Endothelial cell (in vitro differentiated cells): ENCODE data around the gene DNAH17. TPM values are rescaled to one million over a fixed set of nuclear protein-coding genes. Genes with fewer than 3 reads are reported as not detected.

ENCODE experiments used
- DNase-seq: peaks from one replicate; pipeline ENCODE4 v3.0.0; 2021; ENCODE audit warnings: low spot score
- H3K27ac Mint-ChIP-seq: one replicate; pipeline ENCODE4 v1.8.0; 2021; ENCODE audit warnings: mixed read lengths, inconsistent platforms; ENCODE audit not compliant: unreplicated experiment
- H3K27me3 Mint-ChIP-seq: one replicate; pipeline ENCODE4 v1.8.0; 2021; ENCODE audit warnings: mild to moderate bottlenecking, moderate library complexity, mixed read lengths, inconsistent platforms; ENCODE audit not compliant: unreplicated experiment
- H3K36me3 Mint-ChIP-seq: one replicate; pipeline ENCODE4 v1.8.0; 2021; ENCODE audit warnings: mild to moderate bottlenecking, low read depth, mixed read lengths, inconsistent platforms; ENCODE audit not compliant: unreplicated experiment
- H3K4me1 Mint-ChIP-seq: one replicate; pipeline ENCODE4 v1.8.0; 2021; ENCODE audit warnings: mild to moderate bottlenecking, mixed read lengths, inconsistent platforms; ENCODE audit not compliant: unreplicated experiment
- H3K4me3 Mint-ChIP-seq: one replicate; pipeline ENCODE4 v1.8.0; 2021; ENCODE audit warnings: mild to moderate bottlenecking, mixed read lengths, inconsistent platforms; ENCODE audit not compliant: unreplicated experiment
- H3K9me3 Mint-ChIP-seq: one replicate; pipeline ENCODE4 v1.8.0; 2021; ENCODE audit warnings: mixed read lengths, inconsistent platforms; ENCODE audit not compliant: unreplicated experiment
- total RNA-seq: library from RNA; stranded (reverse); fragmentation: NEBNext Ultra II Directional; extraction: Animal tissue kit (Norgen Biotek cat#: 25700); gene quantifications from one replicate; pipeline ENCODE4 v1.2.1, GENCODE V29; 2021; ENCODE audit not compliant: unreplicated experiment
- TF ChIP-seq, protein P1 (sequence below): fragments of 200-600 bp; sonication (generic); IDR thresholded peaks from one replicate; pipeline ENCODE4 v1.5.0; 2021; ENCODE audit warnings: antibody characterized with exemption; ENCODE audit not compliant: unreplicated experiment

Gene DNAH17
- total RNA-seq, 1 donor from 2014 or later = 1.0 TPM

DNA sequence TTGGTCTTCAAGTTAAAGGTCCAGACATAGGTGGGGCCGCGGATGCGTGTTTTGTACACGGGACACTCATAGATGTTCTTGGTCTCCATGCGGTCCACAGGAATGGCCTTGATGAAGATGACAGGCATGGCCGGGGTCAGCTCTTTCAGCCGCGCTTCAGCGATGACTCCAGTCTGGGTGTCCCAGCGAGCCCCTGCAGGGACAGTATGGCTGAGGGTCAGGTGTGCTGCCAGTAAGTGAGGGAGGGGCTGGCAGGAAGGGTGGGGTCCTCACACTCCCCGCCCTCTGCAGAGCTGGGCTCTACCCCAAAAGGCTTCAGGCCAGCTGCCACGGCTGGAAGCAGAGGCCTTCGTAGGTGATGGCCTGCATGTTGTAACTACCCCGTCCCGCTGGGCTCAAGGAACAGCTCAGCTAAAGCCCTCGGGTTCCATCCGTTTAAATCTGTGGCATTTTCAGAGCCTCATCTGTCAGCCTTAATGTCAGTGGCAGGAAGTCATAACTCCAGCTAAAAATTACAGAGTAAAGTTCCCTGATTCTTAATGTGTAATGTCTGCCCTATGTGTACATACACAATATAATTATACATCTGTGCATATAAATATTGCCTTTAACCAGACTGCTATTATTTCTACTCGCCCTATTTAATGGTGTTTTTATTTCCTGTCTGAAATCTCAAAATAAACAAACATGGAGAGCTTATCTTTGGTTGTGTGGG is 153.1 kb downstream of the DNAH17 start:
- H3K36me3 Mint-ChIP-seq = peaks cover 31% of the 10 kb centered on the region
- peak overlapping the region; percentile 51 for H3K4me3 Mint-ChIP-seq
- TF ChIP-seq, protein P1, sequence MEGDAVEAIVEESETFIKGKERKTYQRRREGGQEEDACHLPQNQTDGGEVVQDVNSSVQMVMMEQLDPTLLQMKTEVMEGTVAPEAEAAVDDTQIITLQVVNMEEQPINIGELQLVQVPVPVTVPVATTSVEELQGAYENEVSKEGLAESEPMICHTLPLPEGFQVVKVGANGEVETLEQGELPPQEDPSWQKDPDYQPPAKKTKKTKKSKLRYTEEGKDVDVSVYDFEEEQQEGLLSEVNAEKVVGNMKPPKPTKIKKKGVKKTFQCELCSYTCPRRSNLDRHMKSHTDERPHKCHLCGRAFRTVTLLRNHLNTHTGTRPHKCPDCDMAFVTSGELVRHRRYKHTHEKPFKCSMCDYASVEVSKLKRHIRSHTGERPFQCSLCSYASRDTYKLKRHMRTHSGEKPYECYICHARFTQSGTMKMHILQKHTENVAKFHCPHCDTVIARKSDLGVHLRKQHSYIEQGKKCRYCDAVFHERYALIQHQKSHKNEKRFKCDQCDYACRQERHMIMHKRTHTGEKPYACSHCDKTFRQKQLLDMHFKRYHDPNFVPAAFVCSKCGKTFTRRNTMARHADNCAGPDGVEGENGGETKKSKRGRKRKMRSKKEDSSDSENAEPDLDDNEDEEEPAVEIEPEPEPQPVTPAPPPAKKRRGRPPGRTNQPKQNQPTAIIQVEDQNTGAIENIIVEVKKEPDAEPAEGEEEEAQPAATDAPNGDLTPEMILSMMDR = no peak
- no peaks in the 10 kb centered on the region for H3K9me3 Mint-ChIP-seq
- H3K27ac Mint-ChIP-seq = no peak overlapping the region
- peaks cover 24% of the 10 kb centered on the region for H3K4me1 Mint-ChIP-seq
- no peak for DNase-seq
- peaks cover 11% of the 10 kb centered on the region for H3K27me3 Mint-ChIP-seq

DNA sequence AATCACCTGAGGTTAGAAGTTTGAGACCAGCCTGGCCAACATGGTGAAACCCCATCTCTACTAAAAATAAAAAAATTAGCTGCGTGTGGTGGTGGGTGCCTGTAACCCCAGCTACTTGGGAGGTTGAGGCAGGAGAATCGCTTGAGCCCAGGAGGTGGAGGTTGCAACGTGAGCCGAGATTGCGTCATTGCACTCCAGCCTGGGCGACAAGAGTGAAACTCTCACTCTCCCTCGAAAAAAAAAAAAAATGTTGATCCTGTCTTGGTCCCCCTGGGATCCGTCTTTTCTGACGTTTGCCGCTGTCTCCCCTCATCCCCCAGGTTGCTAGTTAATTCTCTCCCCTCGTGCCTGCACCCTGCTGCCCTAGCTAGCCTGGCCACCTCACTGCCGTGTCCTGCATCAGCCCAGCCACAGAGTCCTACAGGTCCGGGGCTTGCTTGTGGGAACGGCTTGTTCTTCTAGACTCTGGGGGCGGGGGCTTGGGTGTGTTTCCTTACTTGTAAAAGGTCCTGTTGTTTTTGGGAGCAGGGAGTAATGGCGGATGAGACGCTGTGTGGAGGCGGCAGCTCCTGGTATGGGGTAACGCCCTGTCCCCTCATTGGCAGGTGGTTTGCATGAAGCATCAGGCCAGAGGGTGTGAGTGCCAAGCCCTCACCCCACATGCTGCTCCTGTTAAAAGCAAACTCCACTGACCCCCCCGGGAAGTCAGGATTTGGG is 154.2 kb downstream of the DNAH17 start:
- no peaks in the 10 kb centered on the region for H3K9me3 Mint-ChIP-seq
- DNase-seq = no peak
- H3K27ac Mint-ChIP-seq = no peak overlapping the region
- H3K36me3 Mint-ChIP-seq = peaks cover 28% of the 10 kb centered on the region
- peaks cover 11% of the 10 kb centered on the region for H3K27me3 Mint-ChIP-seq
- H3K4me1 Mint-ChIP-seq = peaks cover 23% of the 10 kb centered on the region
- TF ChIP-seq, protein P1 = no peak
- peak overlapping the region; percentile 37 for H3K4me3 Mint-ChIP-seq

DNA sequence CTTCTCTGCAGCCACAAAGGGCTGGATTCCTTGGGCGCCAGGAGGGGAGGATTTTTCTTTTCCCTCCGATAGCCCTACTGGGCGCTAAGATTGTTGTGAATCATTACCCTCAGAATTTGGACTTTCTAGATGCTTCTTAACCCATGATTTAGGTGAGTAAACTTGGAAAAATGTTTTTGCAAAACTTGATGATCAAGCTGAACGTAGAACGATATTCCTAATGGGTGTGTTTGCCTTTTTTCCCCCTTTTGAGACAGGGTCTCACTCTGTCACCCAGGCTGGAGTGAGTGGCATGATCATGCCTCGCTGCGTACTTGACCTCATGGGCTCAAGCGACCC is 155.0 kb downstream of the DNAH17 start:
- TF ChIP-seq, protein P1 = peak; percentile 45
- DNase-seq = no peak
- no peaks in the 10 kb centered on the region for H3K9me3 Mint-ChIP-seq
- H3K4me3 Mint-ChIP-seq = peak overlapping the region; percentile 42
- H3K27ac Mint-ChIP-seq = peak overlapping the region; percentile 77
- H3K4me1 Mint-ChIP-seq = peaks cover 28% of the 10 kb centered on the region
- H3K36me3 Mint-ChIP-seq = peaks cover 25% of the 10 kb centered on the region
- peaks cover 11% of the 10 kb centered on the region for H3K27me3 Mint-ChIP-seq

DNA sequence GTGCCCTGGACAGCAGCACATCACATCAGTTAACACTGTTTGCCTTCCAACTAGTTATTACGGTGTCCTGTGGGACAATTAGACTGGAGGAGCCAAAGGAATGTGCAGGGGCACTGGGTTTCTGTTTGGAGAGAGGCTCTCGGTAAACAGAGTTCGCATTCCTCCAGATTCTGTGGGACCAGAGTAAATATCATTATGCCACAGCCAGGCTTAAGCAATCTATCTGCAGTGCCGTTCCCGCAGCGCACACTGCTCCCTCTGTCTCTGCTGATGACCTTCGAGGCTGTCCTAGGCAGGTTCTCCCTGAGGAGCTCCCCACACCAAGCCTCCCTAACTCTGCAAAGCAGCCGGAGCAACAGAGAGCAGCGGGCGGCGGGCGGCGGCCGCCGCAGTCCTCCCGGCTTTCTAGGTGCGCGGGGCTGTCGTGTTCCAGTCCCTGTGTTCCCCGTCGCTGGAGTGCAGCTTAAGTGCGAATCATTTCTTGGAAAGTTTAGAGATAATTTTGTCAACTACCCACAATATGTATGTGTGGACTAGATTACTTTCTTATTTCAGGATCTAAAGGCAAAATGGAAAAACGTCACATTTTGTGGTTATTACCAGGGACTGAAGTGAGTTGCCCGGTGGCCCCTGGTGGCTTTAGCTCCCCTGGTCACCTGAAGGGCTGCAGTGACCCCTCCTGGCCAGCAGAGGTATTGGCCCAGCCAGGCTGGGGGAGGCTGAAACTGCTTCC is 155.5 kb downstream of the DNAH17 start:
- Mint-ChIP-seq H3K4me3 (no peak overlapping the region), H3K27ac (peak overlapping the region; percentile 77), H3K9me3 (no peaks in the 10 kb centered on the region), H3K36me3 (peaks cover 26% of the 10 kb centered on the region), H3K27me3 (peaks cover 11% of the 10 kb centered on the region), H3K4me1 (peaks cover 33% of the 10 kb centered on the region)
- TF ChIP-seq, protein P1 = peak; percentile 95
- peak; percentile 86 for DNase-seq
